A549 (cell line): ENCODE data around the gene FREY1. TPM values are rescaled to one million over a fixed set of nuclear protein-coding genes. Genes with fewer than 3 reads are reported as not detected.
A peak's percentile ranks its signal among the peaks of the same experiment; 100 is the strongest.

Experiments used
- ATAC-seq, 2 experiments: fragments of 200-7000 bp in 1 of 2; fragments of >200 bp in 1 of 2; cut with Nextera tagmentation in 1 of 2; cut with Tn5 transposase in 1 of 2; 3 replicates each; pipeline versions ENCODE4 v1.8.0 to v1.9.1; 2018 to 2020; ENCODE audit warnings: mild to moderate bottlenecking in 1 of 2, moderate library complexity in 1 of 2
- CTCF ChIA-PET: fragments of 300-600 bp; sonication (Branson Sonifier 250); formaldehyde crosslinking; extraction: SDS; loops from one replicate; lab custom pipeline; 2021; ENCODE audit warnings: antibody characterized with exemption, inconsistent platforms; lab: Yijun Ruan, JAX
- POLR2A ChIA-PET: fragments of 350-600 bp; formaldehyde crosslinking; extraction: SDS; loops from one replicate; lab custom pipeline; 2021; ENCODE audit warnings: antibody characterized with exemption, inconsistent platforms; lab: Yijun Ruan, JAX
- DNase-seq, 2 experiments: peaks; one replicate each; pipeline versions ENCODE4 v3.0.0 to v3.0.0-alpha.2; 2011 to 2016; ENCODE audit warnings: low read depth in 1 of 2, low spot score in 1 of 2
- FAIRE-seq: peaks from 2 replicates; lab custom pipeline; 2011; peaks lifted over from hg19 to GRCh38; lab: Jason Lieb, UNC
- H3K27ac ChIP-seq, 2 experiments: fragments of >200 bp; sonication (Bioruptor Twin); formaldehyde crosslinking; 3 replicates each; pipeline ENCODE4 v1.5.1; 2016 to 2017
- H3K4me1 ChIP-seq: fragments of >200 bp; sonication (Bioruptor Twin); formaldehyde crosslinking; 3 replicates; pipeline ENCODE4 v1.6.1; 2016
- H3K4me2 ChIP-seq: fragments of >200 bp; sonication (Bioruptor Twin); formaldehyde crosslinking; 3 replicates; pipeline ENCODE4 v1.6.1; 2016
- H3K4me3 ChIP-seq: fragments of >200 bp; sonication (Bioruptor Twin); formaldehyde crosslinking; 3 replicates; pipeline ENCODE4 v1.5.1; 2016
- H3K9me3 ChIP-seq: fragments of >200 bp; sonication (Bioruptor Twin); formaldehyde crosslinking; 3 replicates; pipeline ENCODE4 v1.6.1; 2016
- CHD2 ChIP-seq: fragments of 150-350 bp; IDR thresholded peaks from 2 replicates; pipeline ENCODE4 v1.6.1; 2014; ENCODE audit warnings: low read length; ENCODE audit not compliant: partially characterized antibody
- FOSB ChIP-seq: fragments of 250-450 bp; sonication (Bioruptor Pico); IDR thresholded peaks from 2 replicates; pipeline ENCODE4 v1.5.0; 2020; ENCODE audit warnings: mild to moderate bottlenecking, moderate library complexity
- GATA3 ChIP-seq: IDR thresholded peaks from 2 replicates; pipeline ENCODE4 v1.6.1; 2012; ENCODE audit warnings: borderline replicate concordance
- HDAC2 ChIP-seq: fragments of 200-600 bp; sonication (generic); IDR thresholded peaks from 2 replicates; pipeline ENCODE4 v1.6.1; 2016
- HOXB13 ChIP-seq: fragments of 250-450 bp; sonication (Bioruptor Pico); IDR thresholded peaks from 2 replicates; pipeline ENCODE4 v1.5.0; 2020; ENCODE audit warnings: low read depth, mild to moderate bottlenecking, moderate library complexity
- KDM1A ChIP-seq: fragments of 200-600 bp; sonication (generic); IDR thresholded peaks from 2 replicates; pipeline ENCODE4 v1.6.1; 2016; ENCODE audit warnings: low read depth, mild to moderate bottlenecking
- MAZ ChIP-seq: fragments of 150-350 bp; IDR thresholded peaks from 2 replicates; pipeline ENCODE4 v1.6.1; 2014; ENCODE audit warnings: antibody characterized with exemption, low read depth, low read length, borderline replicate concordance
- NFE2L2 ChIP-seq: fragments of 150-350 bp; conservative IDR thresholded peaks from 2 replicates; pipeline ENCODE4 v1.6.1; 2014; ENCODE audit warnings: low read length
- NPAS2 ChIP-seq: fragments of 250-450 bp; sonication (Bioruptor Pico); IDR thresholded peaks from 2 replicates; pipeline ENCODE4 v1.8.0; 2022; ENCODE audit warnings: mild to moderate bottlenecking, moderate library complexity, borderline replicate concordance
- POLR2A ChIP-seq: IDR thresholded peaks from 2 replicates; pipeline ENCODE4 v1.6.1; 2012; ENCODE audit warnings: mild to moderate bottlenecking, low read length
- RCOR1 ChIP-seq: fragments of 150-350 bp; IDR thresholded peaks from 2 replicates; pipeline ENCODE4 v1.6.1; 2014; ENCODE audit warnings: antibody characterized with exemption, low read length, low read depth
- TFCP2L1 ChIP-seq: fragments of 250-450 bp; sonication (Bioruptor Pico); IDR thresholded peaks from 2 replicates; pipeline ENCODE4 v1.5.0; 2021; ENCODE audit warnings: mild to moderate bottlenecking
- ZFP36 ChIP-seq: fragments of 450-650 bp; IDR thresholded peaks from 2 replicates; pipeline ENCODE4 v1.6.1; 2014; ENCODE audit warnings: borderline replicate concordance; ENCODE audit not compliant: partially characterized antibody
- ZSCAN20 ChIP-seq: fragments of 250-450 bp; sonication (Bioruptor Pico); IDR thresholded peaks from 2 replicates; pipeline ENCODE4 v1.8.0; 2022; ENCODE audit warnings: mild to moderate bottlenecking, moderate library complexity
- WGBS: methylation state at CpG from one replicate; pipeline ENCODE4 v1.1.6; 2017; ENCODE audit errors: missing lambda C conversion rate; 5-methylcytosine and 5-hydroxymethylcytosine counted together
- polyA plus RNA-seq, 4 experiments: library from polyadenylated mRNA; depleted of rRNA in 3 of 4; stranded (reverse); fragments of >200 nt; fragmentation: RNase III in 1 of 4; extraction: RNeasy Plus Mini Kit Qiagen cat#74134 plus additional on column Dnase treatment in 1 of 4; gene quantifications; 2 replicates in 3 of 4; 3 replicates in 1 of 4; pipeline ENCODE4 v1.2.3, GENCODE V29; 2011 to 2017
- TF ChIP-seq, protein P1 (sequence below): fragments of >200 bp; sonication (Bioruptor Twin); formaldehyde crosslinking; IDR thresholded peaks from 3 replicates; pipeline ENCODE4 v1.5.1; 2016

Gene FREY1
- polyA plus RNA-seq, 2 of the 4 experiments (the other 2 are of a cell fraction), result 0.17 to 0.21 TPM

DNA sequence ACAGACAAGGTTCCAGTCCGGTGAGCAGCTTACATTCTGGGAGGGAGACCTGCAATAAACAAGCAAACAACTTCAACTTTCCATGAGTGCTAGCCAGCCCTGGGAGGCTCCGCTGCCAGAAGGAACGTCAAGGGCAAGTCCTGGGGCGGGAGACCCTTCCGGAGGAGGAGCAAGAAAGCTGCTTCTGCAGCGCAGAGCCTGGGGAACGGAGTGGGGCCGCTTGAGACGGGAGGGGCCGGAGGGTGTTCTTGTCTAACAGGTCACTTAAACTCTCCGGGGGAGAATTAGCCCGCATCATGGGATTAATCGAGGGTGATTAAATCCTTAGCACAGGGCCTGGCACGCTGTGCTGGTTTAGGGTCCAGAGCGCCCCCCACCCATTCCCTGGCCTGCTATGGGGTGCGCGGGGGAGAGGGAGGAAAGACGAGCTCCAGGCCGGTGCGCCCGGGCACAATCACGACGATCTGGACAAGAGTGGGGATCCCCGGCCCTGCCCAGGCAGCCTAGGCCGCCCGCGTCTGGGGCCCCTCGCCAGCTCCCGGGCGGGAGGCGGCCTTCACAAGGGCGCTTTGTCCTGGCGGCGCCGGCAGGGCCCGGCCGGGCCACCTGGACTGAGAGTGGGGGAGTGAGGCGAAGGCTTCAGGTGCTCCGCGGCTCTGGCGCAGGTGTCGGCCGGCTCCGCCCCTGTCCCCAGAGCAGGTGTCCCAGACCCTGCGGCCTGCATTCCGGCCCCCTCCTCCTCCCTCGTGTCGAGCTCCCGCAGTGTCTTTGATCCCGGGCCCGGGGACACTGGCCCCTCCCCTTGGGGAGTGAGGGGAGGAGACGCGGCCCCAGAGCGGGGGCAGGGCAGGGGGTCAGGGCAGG lies 14.7 kb upstream of the FREY1 start:
- DNase-seq (no peak), FAIRE-seq (no peak), ATAC-seq (no peak)
- Histone ChIP-seq H3K9me3 (no peaks in the 10 kb centered on the region), H3K4me2 (peak overlapping the region; percentile 91), H3K4me1 (peaks cover 6% of the 10 kb centered on the region; the same call in 2 of the 3 replicates), H3K27ac (peak overlapping the region; percentile 58 to 80; a peak in 5 of 6 replicates), H3K4me3 (peak overlapping the region; percentile 55)
- ChIA-PET POLR2A (interaction anchor here (0.6 kb wide), 1 partner anchor 16 kb away, joined by 3 read pairs; no protein-coding TSS in a partner anchor), CTCF (interaction anchor here (0.6 to 1.9 kb wide), 5 partner anchors 9 to 1154 kb away, joined by 3 to 9 read pairs (median 3); no protein-coding TSS in a partner anchor)
- TF ChIP-seq, protein P1, sequence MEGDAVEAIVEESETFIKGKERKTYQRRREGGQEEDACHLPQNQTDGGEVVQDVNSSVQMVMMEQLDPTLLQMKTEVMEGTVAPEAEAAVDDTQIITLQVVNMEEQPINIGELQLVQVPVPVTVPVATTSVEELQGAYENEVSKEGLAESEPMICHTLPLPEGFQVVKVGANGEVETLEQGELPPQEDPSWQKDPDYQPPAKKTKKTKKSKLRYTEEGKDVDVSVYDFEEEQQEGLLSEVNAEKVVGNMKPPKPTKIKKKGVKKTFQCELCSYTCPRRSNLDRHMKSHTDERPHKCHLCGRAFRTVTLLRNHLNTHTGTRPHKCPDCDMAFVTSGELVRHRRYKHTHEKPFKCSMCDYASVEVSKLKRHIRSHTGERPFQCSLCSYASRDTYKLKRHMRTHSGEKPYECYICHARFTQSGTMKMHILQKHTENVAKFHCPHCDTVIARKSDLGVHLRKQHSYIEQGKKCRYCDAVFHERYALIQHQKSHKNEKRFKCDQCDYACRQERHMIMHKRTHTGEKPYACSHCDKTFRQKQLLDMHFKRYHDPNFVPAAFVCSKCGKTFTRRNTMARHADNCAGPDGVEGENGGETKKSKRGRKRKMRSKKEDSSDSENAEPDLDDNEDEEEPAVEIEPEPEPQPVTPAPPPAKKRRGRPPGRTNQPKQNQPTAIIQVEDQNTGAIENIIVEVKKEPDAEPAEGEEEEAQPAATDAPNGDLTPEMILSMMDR, result no peak
- TF ChIP-seq RCOR1 (no peak), TFCP2L1 (no peak)
- WGBS, result 73% methylated on average over 28 of the region's 54 CpGs

DNA sequence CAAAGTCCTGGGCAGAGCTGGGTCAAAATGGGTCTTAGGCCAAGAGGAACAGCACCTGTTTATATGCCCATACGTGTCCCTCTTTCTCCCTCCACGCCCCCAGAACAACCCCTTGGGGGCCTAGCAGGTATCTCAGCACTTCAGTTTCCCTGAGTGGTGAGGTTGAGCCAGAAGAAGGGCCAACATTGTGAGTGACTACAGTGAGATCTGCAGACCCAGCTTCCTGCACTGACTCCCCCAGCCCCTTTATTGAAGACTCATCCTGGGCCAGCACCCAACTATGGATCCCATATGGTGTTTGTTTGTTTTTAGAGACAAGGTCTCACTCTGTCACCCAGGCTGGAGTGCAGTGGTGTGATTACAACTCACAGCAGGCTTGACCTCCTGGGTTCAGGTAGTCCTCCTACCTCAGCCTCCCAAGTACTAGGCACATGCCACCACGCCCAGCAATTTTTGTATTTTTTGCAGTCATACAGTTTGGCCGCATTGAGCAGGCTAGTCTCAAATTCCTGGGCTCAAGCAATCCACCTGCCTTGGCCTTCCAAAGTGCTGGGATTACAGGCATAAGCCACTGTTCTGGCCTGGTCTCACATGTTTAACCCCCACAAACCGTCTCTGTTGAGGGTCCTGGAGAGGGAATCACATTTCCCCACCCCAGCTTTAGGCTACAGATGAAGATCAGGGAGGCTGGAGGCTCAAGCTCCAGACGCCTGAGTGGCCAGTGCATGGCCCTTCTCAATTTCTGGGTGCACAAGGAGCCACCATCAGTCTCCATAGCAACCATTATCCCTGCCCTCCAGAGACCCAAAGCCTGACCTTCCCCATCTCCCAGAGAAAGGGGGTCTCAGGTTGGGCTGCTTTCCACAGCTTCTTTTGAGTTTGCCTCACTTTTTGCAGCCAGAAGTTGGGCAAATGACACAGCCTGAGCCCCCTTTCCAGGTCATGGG lies 13.7 kb upstream of the FREY1 start:
- no peak overlapping the region for H3K4me3 ChIP-seq
- peaks cover 13% of the 10 kb centered on the region; the same call in 2 of the 3 replicates for H3K4me1 ChIP-seq
- ChIA-PET POLR2A (interaction anchor here (0.6 kb wide), 1 partner anchor 15 kb away, joined by 3 read pairs; no protein-coding TSS in a partner anchor), CTCF (interaction anchor here (0.6 to 3.6 kb wide), 4 partner anchors 44 to 1413 kb away, joined by 3 to 12 read pairs (median 6); no protein-coding TSS in a partner anchor)
- H3K27ac ChIP-seq, result no peak overlapping the region
- DNase-seq (no peak), FAIRE-seq (no peak), ATAC-seq (no peak)
- TF ChIP-seq FOSB (CRISPR knock-in tag) (no peak), HDAC2 (no peak), NFE2L2 (no peak), MAZ (no peak), KDM1A (no peak)
- WGBS, result 83% methylated on average over 5 of the region's 6 CpGs
- H3K4me2 ChIP-seq, result no peak overlapping the region
- H3K9me3 ChIP-seq, result no peaks in the 10 kb centered on the region

DNA sequence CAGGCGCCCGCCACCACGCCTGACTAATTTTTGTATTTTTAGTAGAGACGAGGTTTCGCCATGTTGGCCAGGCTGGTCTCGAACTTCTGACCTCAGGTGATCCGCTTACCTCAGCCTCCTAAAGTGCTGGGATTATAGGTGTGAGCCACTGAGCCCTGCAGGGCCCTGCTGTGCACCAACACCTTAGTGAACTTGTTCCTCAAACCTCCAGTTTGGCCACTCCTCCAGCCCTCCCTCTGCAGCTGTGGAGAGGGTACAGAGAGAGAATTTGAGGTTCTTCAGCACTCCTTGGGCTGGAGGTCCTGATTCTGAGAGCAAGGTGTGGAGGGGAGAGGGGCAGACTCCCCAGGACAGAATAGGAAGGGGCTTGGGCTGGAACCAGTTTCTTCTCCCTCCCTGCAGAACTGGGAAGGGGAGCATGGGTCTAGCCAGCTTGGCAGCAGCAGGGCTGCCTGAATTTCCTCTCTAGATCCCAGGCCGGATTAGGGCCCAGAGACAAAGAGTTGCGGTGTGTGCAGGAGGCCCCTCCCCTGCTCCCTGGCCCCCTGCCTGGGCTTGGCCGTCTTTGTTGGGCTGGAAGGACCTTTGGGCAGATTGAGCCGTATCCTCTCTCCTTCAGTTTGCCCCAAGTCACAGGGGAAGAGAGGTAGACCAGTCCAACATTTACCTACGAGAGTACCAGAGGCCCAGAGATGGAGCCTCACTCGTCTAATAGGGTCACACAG lies 12.9 kb upstream of the FREY1 start:
- Histone ChIP-seq H3K9me3 (no peaks in the 10 kb centered on the region), H3K4me1 (peaks cover 13% of the 10 kb centered on the region; the same call in 2 of the 3 replicates), H3K4me3 (no peak overlapping the region), H3K27ac (no peak overlapping the region), H3K4me2 (no peak overlapping the region)
- no peak for DNase-seq
- WGBS, result 74% methylated on average over 12 of the region's 13 CpGs
- ChIA-PET POLR2A (no interaction called here), CTCF (interaction anchor here (0.6 to 3.6 kb wide), 2 partner anchors 45 to 1413 kb away, joined by 3 to 12 read pairs; no protein-coding TSS in a partner anchor)
- TF ChIP-seq NPAS2 (CRISPR knock-in tag), result no peak
- TF ChIP-seq ZSCAN20, result no peak
- no peak for TF ChIP-seq ZFP36
- no peak for TF ChIP-seq POLR2A
- no peak for TF ChIP-seq CHD2
- TF ChIP-seq HDAC2, result no peak
- no peak for TF ChIP-seq HOXB13 (CRISPR knock-in tag)
- no peak for TF ChIP-seq GATA3
- no peak for FAIRE-seq
- ATAC-seq, result no peak
